Measurements from ENCODE around the gene LNPEP.

Gene LNPEP

DNA sequence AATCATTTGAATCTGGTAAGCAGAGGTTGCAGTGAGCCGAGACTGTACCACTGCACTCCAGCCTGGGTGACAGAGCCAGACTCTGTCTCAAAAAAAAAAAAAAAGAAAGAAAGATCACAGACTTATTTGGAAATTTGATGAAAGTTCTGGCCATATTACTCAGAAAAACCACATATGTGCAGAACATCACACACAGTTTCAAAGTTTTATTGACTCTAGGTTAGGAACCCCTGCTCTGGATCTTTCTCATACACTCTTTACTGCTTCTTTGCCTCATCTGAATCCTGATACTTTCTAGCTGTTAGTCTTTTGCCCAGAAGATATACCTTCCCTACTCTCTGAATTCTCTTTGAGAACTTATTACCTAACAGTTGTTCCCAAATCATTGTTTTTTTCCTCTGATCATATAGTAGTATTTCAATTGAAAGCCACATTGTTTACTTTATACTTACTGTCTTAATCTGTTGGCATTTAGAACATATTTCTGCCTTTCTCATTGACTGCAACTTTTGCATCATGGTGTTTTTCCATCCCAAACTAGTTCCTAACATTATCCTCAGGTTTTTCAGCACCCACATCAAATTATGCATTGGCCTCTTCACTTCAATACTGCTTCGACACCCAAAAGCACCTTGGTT, 68.7 kb downstream of the LNPEP start:
- no peak overlapping the region for H3K4me3 ChIP-seq (ENCODE audit: low read depth, low read length)
- no peak overlapping the region for H3K14ac ChIP-seq (ENCODE audit: low read length)
- no peaks in the 10 kb centered on the region for H3K79me1 ChIP-seq (ENCODE audit: low read length)
- H2BK5ac ChIP-seq (ENCODE audit: low read depth, low read length, poor library complexity): no peak overlapping the region
- H3K79me2 ChIP-seq (ENCODE audit: control insufficient read depth, insufficient read depth, low read length, poor library complexity): no peaks in the 10 kb centered on the region
- no peak overlapping the region for H2AFZ ChIP-seq (ENCODE audit: insufficient read depth, low read length, poor library complexity)
- no peaks in the 10 kb centered on the region for H3K27me3 ChIP-seq (ENCODE audit: insufficient read depth, low read length)
- H2BK12ac ChIP-seq (ENCODE audit: low read length): no peak overlapping the region
- no peak overlapping the region for H3K18ac ChIP-seq (ENCODE audit: low read length)
- no peak overlapping the region for H4K8ac ChIP-seq (ENCODE audit: low read depth, low read length)
- H3K4me2 ChIP-seq (ENCODE audit: low read length): no peak overlapping the region
- H3K36me3 ChIP-seq (ENCODE audit: control insufficient read depth in 1 of 2, insufficient read depth in 2 of 2, low read length in 2 of 2): no peaks in the 10 kb centered on the region
- no peaks in the 10 kb centered on the region for H3K9me3 ChIP-seq (ENCODE audit: insufficient read depth, low read depth, low read length)
- no peak overlapping the region for H3K23ac ChIP-seq (ENCODE audit: low read length)
- H4K91ac ChIP-seq (ENCODE audit: low read depth, low read length): no peak overlapping the region
- DNase-seq: no peak
- no peak overlapping the region for H3K27ac ChIP-seq (ENCODE audit: low read depth, low read length)
- H3K9ac ChIP-seq (ENCODE audit: low read length): no peak overlapping the region
- no peak overlapping the region for H2AK5ac ChIP-seq (ENCODE audit: low read length)
- H3K4me1 ChIP-seq (ENCODE audit: control insufficient read depth in 1 of 2, insufficient read depth in 2 of 2, low read length in 2 of 2): no peaks in the 10 kb centered on the region
- WGBS (ENCODE audit: extremely low coverage, insufficient coverage, insufficient read length): no CpG with 5 or more reads among the region's 2 CpGs
- H2BK120ac ChIP-seq (ENCODE audit: insufficient read depth, low read length, poor library complexity): no peak overlapping the region
- no peak overlapping the region for H3K4ac ChIP-seq (ENCODE audit: low read depth, low read length)
- no peak overlapping the region for H4K12ac ChIP-seq (ENCODE audit: low read depth, low read length)

DNA sequence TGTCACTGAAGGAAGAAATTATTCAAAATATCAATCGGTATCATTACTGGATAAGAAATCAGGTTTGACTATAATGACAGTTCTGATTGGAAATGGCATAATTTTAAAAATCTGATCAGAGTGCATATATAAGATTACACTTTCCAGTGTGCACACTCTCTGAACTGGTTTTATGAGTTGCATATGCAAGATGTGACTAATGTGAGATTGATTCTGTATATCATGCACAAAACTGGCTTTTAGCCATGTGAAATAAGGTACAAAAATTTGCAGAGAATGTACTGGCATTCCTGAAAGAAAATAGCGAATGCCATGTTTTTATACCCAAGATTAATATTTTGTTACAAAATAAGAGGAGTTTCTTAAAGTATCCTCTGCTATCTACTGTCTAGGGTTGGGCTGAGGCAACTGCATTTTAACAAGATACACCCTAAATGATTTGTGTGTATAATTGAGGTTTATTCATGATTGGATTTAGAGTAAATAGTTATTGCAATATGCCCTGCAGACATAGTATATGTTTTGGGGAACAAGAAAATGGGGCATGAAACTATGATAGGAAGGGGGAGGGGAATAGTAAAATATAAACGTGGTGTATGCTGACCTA, 70.7 kb downstream of the LNPEP start:
- Histone ChIP-seq H4K91ac (ENCODE audit: low read depth, low read length) (no peak overlapping the region), H2BK5ac (ENCODE audit: low read depth, low read length, poor library complexity) (no peak overlapping the region), H3K27me3 (ENCODE audit: insufficient read depth, low read length) (no peaks in the 10 kb centered on the region), H2AK5ac (ENCODE audit: low read length) (no peak overlapping the region), H3K36me3 (ENCODE audit: control insufficient read depth in 1 of 2, insufficient read depth in 2 of 2, low read length in 2 of 2) (no peaks in the 10 kb centered on the region), H2AFZ (ENCODE audit: insufficient read depth, low read length, poor library complexity) (no peak overlapping the region), H3K9me3 (ENCODE audit: insufficient read depth, low read depth, low read length) (no peaks in the 10 kb centered on the region), H3K14ac (ENCODE audit: low read length) (no peak overlapping the region), H3K79me2 (ENCODE audit: control insufficient read depth, insufficient read depth, low read length, poor library complexity) (no peaks in the 10 kb centered on the region), H3K27ac (ENCODE audit: low read depth, low read length) (no peak overlapping the region), H3K4me3 (ENCODE audit: low read depth, low read length) (no peak overlapping the region), H3K4ac (ENCODE audit: low read depth, low read length) (no peak overlapping the region), H3K23ac (ENCODE audit: low read length) (no peak overlapping the region), H3K79me1 (ENCODE audit: low read length) (no peaks in the 10 kb centered on the region), H3K4me1 (ENCODE audit: control insufficient read depth in 1 of 2, insufficient read depth in 2 of 2, low read length in 2 of 2) (no peaks in the 10 kb centered on the region), H2BK12ac (ENCODE audit: low read length) (no peak overlapping the region), H4K12ac (ENCODE audit: low read depth, low read length) (no peak overlapping the region), H2BK120ac (ENCODE audit: insufficient read depth, low read length, poor library complexity) (no peak overlapping the region), H3K4me2 (ENCODE audit: low read length) (no peak overlapping the region), H4K8ac (ENCODE audit: low read depth, low read length) (no peak overlapping the region), H3K18ac (ENCODE audit: low read length) (no peak overlapping the region), H3K9ac (ENCODE audit: low read length) (no peak overlapping the region)
- WGBS (ENCODE audit: extremely low coverage, insufficient coverage, insufficient read length): no CpG with 5 or more reads among the region's 3 CpGs
- DNase-seq: no peak

DNA sequence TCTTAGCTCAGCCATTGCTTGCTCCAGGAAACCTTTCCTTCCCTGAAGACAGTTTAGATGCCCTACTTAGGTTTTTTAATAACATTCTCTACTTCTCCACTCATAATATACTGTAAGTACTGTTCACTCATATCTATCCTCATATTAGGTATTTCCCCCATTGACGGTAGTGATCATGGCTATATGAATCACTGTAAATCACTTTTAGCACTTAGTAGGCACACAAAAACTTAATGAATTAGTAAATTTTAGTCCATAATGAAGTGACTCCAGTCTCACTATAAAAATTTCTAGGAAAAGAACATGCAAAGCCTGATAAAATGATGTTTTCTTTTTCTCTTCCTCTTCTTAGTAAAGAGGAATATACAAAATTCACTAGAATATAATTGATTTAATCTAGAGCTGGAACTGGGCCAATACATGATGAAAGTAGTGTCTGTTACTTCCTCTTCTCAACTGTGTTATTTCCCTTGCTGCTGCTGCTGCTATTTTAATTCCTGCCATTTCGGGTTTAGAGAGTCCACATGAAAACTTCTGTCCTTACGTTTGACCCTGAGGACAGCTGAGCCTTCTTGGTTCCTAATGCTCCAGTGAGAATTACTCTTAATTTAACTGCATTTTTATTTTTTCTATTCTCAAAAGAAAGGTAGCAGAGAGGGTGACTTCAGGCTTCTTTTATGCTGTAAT, 73.5 kb downstream of the LNPEP start:
- no CpG with 5 or more reads among the region's 3 CpGs for WGBS (ENCODE audit: extremely low coverage, insufficient coverage, insufficient read length)
- Histone ChIP-seq H3K4me1 (ENCODE audit: control insufficient read depth in 1 of 2, insufficient read depth in 2 of 2, low read length in 2 of 2) (no peaks in the 10 kb centered on the region), H3K9me3 (ENCODE audit: insufficient read depth, low read depth, low read length) (no peaks in the 10 kb centered on the region), H3K18ac (ENCODE audit: low read length) (no peak overlapping the region), H3K14ac (ENCODE audit: low read length) (no peak overlapping the region), H3K9ac (ENCODE audit: low read length) (no peak overlapping the region), H3K4ac (ENCODE audit: low read depth, low read length) (no peak overlapping the region), H4K91ac (ENCODE audit: low read depth, low read length) (no peak overlapping the region), H3K4me2 (ENCODE audit: low read length) (no peak overlapping the region), H2AK5ac (ENCODE audit: low read length) (no peak overlapping the region), H3K4me3 (ENCODE audit: low read depth, low read length) (no peak overlapping the region), H3K36me3 (ENCODE audit: control insufficient read depth in 1 of 2, insufficient read depth in 2 of 2, low read length in 2 of 2) (no peaks in the 10 kb centered on the region), H3K27ac (ENCODE audit: low read depth, low read length) (no peak overlapping the region), H2BK12ac (ENCODE audit: low read length) (no peak overlapping the region), H3K79me2 (ENCODE audit: control insufficient read depth, insufficient read depth, low read length, poor library complexity) (no peaks in the 10 kb centered on the region), H2AFZ (ENCODE audit: insufficient read depth, low read length, poor library complexity) (no peak overlapping the region), H2BK120ac (ENCODE audit: insufficient read depth, low read length, poor library complexity) (no peak overlapping the region), H3K23ac (ENCODE audit: low read length) (no peak overlapping the region), H2BK5ac (ENCODE audit: low read depth, low read length, poor library complexity) (no peak overlapping the region), H3K79me1 (ENCODE audit: low read length) (no peaks in the 10 kb centered on the region), H4K8ac (ENCODE audit: low read depth, low read length) (no peak overlapping the region), H3K27me3 (ENCODE audit: insufficient read depth, low read length) (no peaks in the 10 kb centered on the region), H4K12ac (ENCODE audit: low read depth, low read length) (no peak overlapping the region)
- DNase-seq: peak in 1 of 2 donors; percentile 23

DNA sequence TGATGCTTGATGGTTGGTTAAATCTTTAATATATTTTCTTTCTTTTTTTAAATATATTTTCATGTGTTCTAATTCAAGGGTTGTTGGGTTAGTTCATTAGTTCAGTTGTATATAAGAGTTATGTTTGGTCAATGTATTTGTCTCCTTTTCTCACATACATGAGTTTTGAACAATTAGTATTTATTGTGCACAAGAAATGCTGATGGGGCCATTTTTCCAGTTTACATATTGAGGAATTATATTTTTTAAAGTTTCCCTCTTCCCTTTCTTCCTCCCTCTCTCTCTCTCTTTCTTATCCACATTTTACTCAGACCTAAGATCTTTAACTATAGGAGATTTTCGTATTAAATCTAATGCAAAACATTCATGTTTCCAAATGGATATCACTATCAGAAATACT, 74.0 kb downstream of the LNPEP start:
- Histone ChIP-seq H4K8ac (ENCODE audit: low read depth, low read length) (no peak overlapping the region), H3K79me1 (ENCODE audit: low read length) (no peaks in the 10 kb centered on the region), H2BK5ac (ENCODE audit: low read depth, low read length, poor library complexity) (no peak overlapping the region), H4K12ac (ENCODE audit: low read depth, low read length) (no peak overlapping the region), H4K91ac (ENCODE audit: low read depth, low read length) (no peak overlapping the region), H3K9ac (ENCODE audit: low read length) (no peak overlapping the region), H3K18ac (ENCODE audit: low read length) (no peak overlapping the region), H2AFZ (ENCODE audit: insufficient read depth, low read length, poor library complexity) (no peak overlapping the region), H2AK5ac (ENCODE audit: low read length) (no peak overlapping the region), H3K27me3 (ENCODE audit: insufficient read depth, low read length) (no peaks in the 10 kb centered on the region), H2BK12ac (ENCODE audit: low read length) (no peak overlapping the region), H3K4me2 (ENCODE audit: low read length) (no peak overlapping the region), H3K4me1 (ENCODE audit: control insufficient read depth in 1 of 2, insufficient read depth in 2 of 2, low read length in 2 of 2) (no peaks in the 10 kb centered on the region), H3K14ac (ENCODE audit: low read length) (no peak overlapping the region), H3K4me3 (ENCODE audit: low read depth, low read length) (no peak overlapping the region), H3K36me3 (ENCODE audit: control insufficient read depth in 1 of 2, insufficient read depth in 2 of 2, low read length in 2 of 2) (no peaks in the 10 kb centered on the region), H2BK120ac (ENCODE audit: insufficient read depth, low read length, poor library complexity) (no peak overlapping the region), H3K4ac (ENCODE audit: low read depth, low read length) (no peak overlapping the region), H3K27ac (ENCODE audit: low read depth, low read length) (no peak overlapping the region), H3K79me2 (ENCODE audit: control insufficient read depth, insufficient read depth, low read length, poor library complexity) (no peaks in the 10 kb centered on the region), H3K9me3 (ENCODE audit: insufficient read depth, low read depth, low read length) (no peaks in the 10 kb centered on the region), H3K23ac (ENCODE audit: low read length) (no peak overlapping the region)
- WGBS (ENCODE audit: extremely low coverage, insufficient coverage, insufficient read length): no CpG with 5 or more reads among the region's 1 CpG
- DNase-seq: no peak
